Fibroblast of skin of abdomen (primary cell): ENCODE results near the gene DNAL4.

Experiments used
- DNase-seq: peaks from one replicate; pipeline ENCODE4 v3.0.0-alpha.2; 2013

The DNAL4 gene

DNA sequence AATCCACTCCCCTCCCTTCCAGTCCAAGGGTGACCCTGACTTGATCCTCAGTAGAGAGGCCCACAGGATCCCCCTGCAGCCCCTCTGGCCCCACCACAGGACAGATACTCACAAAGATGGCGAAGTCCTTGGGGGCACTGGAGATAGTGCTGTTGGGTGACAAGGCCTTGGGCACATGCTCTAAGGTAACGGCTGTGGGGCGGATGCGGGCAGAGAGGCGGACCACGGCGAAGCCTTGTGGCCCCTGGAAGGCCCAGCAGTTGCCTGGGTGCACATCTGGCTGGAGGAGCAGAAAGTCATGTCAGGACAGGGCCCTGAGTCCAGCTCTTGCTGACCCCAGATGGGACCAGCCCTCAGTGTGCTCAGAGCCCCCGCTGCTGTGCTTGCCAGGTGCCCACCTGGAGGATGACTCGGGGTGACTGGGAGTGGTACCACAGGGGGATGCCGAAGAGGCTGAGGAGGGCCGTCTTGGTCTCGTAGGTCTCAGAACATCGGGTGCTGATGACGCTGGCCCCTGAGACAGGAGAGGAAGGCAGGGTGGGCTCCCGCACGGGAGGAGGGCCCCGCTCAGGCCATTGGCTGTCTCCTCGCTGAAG is 55.4 kb downstream of the DNAL4 start:
- no peak for DNase-seq

DNA sequence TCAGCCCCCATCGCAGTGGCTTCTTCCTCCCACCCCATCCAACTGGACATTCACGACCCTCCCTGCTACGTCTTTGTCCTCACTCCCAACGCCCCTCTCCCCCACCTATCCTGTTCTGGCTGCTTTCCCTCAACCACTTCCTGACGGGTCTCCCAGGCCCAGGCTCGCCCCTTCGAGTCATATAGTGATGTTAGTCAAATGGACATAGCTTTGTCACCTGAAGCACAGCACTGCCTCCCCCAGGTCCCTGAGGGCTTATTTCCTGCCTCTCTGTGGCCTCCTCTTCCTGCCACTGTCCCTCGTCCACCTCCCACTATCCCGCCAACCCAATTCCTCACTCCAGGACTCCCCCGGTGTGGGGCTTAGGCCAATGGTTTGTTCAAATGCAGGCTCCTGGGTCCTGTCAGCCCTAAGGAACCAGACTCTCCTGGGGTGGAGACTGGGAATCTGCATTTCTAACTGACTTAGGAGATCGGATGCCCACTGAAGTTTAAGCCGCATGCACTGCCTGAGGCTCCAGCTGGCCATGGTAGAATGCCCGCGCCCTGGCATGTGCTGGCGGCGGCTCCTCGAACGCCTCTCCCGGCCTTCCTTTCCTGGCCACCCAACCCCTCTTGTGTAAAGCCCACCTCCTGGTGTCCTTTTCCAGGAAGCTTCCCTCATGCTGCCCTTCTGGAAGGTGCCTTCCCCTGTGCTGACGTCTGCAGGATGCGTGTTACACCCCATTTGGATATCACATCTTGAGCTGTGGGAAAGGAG is 56.5 kb downstream of the DNAL4 start:
- DNase-seq = peak; percentile 14

DNA sequence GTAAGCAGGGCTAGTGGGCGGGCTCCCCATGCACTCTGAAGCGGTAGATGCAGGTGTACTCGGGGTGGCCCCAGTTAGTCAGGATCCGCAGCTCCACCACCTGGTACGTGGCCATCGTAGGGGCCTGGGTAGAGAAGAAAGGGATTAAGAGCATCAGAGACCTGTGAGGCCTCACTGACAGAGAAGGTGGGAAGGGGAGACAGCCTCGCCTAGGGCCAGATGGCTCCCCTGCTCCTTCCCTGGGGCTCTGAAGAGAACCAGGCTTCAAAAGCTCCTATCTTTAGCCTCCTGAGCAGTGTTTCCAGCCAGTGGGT is 57.7 kb downstream of the DNAL4 start:
- no peak for DNase-seq

DNA sequence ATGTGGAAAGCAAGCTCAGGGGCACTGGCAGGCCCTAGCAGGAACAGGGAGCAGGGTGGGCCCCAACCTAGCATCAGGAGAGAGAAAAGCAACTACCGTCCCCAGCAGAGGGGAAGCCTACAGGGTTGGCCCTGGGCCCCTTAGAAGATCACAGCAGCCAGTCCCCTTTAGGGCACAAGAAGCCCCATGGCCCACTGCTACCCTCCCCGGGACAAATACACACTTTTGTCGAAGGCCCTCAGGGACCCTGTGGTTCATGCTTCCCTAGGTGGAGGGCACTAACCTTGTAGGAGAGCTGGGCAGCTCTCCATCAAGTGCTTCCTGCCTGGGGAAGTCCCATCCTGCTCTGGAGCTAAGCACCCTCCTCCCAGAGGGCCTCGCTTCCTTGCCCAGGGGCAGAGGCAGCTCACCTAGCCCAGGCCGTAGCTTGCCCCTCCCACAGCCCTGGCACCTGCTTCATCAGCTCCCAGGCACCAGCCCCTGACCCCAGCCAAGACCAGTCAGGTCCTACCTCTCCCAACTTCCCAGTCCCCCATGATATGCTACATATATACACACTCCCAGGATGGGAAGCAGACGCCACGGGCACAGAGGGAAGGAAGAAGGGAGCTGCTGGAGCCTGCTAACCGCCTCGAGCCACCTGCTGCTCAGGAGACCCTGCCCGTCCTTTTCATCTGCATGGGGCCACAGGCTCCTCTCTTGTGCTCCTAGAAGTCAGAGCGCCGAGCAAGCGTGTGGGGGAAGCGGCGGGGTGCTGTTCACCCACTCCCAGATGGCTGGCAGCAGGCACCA is 58.3 kb downstream of the DNAL4 start:
- DNase-seq = no peak

DNA sequence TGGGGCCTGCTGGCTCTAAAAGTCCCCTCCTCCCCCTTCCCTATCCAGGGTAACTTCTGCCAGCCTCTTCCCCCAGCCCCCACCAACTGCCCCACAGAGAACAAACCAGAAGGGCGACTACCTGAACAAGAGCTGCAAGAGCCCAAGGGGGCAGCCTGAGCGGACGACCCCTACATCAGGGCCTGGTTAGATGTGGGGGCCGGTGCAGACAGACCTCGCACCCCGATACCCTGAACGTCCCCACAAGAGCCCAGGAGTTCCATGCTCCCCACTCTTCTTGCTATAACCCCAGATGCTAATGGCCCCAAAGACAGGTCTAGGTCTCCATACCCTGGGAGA is 58.8 kb downstream of the DNAL4 start:
- DNase-seq = no peak

DNA sequence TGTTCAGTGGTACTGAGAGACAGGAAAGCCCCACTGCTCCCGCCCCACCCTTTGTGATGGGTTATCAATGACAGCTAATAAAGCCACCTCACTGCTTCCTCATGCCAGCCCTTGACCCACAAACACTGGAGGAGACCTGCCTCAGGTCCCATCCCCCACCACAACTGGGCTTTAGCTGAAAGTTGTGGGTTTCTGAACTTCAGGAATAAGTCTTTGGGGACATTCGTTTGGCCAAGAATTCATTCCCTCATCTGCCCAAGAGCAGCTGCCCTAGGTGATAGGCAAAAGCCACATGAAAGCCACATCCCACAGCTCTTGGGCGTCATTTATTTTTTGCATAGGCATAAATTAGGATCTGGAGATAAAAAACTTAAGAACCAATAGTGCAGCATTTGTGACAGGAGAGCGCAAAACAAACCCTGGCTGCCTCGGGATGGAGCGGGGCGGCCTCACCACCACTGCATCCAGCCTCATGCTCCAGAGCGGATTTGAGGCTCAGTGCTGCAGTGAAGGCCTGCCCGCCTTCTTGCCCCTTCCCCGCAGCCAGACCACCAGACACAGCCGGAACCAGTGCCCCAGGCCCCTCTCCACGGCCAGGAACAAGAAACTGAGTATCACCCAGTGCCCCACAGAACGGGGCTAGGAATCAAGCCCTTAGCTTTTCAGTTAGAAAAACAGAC is 59.4 kb downstream of the DNAL4 start:
- DNase-seq = no peak

DNA sequence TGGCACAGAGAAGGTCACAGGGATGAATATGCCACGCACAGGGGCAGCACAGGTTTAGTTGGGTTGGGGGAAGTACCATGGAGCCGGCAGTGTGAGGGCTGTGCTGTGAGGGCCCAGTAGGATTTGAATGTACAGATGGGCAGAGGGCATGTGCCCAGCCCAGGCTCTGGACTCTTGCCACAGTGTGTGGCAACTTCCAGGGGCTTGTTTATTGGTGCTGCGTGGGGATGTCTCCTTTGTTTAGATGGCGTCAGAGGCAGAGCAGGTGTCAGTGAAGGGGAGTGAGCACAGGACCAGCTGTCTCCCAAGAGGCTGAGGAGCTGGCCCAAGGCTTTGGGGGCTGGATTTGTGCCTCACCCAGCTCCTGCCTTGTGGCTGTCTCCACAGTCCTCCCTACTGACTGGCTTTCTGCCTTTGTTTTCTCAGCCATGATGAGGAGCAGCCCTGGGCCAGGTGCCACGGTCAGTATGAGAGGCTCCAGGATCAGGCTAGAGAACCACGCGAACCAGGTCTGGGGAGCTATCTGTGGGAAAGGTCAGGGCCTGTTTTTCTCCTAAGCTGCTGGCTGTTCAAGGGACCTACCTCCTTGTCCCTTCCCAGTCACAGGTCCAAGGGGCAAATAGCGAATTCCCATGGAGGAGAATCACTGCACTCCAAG is 60.1 kb downstream of the DNAL4 start:
- no peak for DNase-seq

DNA sequence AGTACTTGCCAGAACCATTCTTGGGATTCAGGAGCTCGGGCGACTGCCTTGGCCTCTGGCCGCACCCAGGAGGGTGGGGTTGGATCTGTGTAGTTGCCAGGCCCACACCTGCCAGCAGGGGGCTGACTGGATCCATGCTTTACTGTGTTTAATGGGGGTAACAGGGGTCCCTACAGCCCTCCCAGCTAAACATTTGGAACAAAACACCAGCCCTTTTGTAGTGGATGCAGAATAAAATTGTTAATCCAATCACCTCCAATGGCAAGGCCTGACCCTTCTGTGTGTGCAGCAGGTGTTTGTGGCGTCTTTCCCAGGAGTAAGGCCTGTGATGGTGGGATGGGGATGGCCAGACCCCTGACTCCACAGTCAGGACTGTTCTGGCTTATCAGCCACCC is 60.6 kb downstream of the DNAL4 start:
- peak; percentile 13 for DNase-seq

DNA sequence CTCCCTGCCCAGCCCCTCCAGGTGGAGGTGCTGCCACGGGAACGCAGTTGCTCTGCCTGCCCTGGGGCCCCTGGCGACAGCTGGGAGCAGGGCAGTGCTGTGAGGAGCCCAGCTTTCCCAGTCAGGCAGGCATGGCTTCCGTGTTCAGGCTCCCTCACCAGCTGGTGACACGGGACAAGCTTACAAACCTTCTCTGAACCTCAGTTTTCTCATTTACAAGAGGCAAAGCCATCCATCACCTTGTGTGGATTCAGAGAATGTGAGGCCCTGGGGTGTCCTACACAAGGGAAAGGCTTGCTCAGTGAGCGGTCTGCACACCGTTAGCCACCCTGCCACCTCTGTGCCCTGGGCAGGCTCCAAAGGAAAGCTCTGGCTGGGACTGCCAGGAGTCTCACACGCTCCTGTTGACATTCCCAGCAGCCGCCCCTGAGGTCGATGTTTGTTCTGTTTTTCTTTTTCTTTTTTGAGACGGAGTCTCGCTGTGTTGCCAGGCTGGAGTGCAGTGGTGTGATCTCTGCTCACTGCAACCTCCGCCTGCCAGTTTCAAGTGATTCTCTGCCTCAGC is 61.6 kb downstream of the DNAL4 start:
- DNase-seq = no peak

DNA sequence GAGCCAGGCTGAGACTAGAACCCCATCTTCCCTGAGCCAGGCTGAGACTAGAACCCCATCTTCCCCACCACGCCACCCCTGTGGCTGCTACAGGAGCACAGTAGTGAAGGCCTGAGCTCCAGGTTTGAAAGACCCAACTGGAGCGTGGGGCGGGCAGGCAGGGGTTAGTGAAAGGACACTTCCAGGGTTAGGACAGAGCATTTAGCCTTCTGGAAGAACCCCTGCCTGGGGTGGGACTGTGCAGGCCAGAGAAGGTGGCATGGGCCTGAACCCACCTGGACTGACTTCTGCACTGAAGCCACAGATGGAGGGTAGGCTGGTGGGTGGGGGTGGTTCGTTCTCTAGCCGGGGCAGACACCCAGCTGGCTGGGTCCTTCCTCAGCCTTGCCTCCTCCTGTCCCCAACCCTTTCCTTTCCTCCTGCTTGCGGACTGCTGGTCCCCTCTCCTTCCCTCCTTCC is 62.2 kb downstream of the DNAL4 start:
- no peak for DNase-seq

DNA sequence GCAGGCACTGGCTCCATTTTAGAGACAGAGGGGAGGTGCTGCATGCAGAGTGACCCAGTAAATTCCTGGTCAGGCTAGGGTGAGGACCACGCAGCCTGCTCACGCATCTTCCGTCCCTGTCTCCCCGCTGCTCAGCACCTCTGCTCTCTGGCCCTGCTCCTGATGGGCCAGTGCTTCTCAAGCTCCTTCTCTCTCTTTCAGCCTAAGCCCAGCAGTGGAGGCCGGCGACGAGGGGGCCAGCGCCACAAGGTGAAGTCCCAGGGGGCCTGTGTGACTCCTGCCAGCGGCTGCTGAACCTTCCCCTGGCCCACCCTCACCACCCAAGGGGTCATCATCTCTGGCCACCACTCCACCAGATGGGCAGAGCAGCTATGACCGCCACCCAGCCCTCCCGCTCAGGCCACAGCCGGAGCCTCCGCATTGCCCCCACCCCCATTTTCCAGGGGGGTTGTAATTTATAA is 63.5 kb downstream of the DNAL4 start:
- no peak for DNase-seq

DNA sequence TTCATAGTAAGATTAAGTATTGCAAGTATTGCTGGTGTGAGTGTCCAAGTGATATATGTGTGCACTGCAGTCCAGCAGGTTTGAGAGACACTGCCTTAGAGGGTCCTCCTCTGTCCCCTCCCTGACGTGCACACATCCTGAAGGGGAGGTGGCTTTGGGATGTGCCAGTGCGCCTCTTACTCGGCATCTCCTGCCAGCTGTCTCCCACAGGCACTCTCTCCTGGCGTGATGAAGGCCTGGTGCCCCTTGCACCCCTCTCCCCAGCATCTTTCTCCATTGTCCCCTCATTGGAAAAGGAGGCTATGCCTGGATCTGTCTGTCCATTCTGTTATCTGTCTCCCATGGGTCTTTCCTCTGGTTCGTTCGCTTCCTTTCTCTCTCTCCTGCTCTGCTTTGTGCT is 64.0 kb downstream of the DNAL4 start:
- DNase-seq = no peak

DNA sequence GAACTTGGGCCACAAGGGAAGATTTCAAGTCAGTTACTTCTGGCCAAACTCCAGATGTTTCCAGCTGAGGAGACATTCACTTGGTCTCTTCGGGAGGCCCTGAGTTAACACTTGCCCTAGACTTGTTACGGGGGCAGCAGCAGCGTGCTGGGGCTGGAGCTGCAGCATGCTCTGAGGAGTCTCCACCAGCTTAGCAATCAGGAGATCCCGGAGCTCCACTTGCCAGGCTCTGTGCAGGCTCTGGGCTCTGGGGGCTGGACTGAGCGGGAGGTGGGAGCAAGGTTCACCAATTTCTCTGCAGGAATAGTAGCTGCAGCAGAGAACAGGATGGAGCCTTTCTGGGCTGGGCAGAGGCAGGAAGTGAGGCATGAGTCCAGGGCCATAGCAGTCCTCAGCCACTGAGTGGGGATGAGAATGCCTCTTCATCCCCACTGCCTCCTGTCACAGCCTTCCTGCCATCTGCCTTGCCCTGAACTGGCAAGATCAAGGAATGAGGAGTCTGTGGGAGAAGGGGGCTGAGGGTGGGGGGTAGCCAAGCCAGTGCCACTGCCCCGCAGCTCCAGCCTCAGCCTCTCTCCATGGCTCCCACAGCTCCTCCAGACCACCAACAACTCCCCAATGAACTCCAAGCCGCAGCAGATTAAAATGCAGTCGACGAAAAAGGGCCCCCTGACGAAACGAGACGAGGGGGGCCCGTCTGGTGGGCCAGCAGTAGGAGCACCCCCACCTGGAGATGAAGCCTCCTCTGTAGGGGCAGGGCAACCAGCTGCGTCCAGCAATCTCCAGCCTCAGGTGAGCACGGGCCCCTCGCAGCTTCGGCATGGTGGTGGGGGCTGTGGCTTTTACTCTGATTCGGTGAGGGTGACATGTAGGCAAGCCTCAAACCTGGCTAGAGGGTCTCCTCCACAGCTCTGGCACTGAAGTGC is 64.8 kb downstream of the DNAL4 start:
- DNase-seq = no peak
